ENCODE data around the gene MRPL10. TPM values are rescaled to one million over a fixed set of nuclear protein-coding genes. Genes with fewer than 3 reads are reported as not detected.

MRPL10 gene
- total RNA-seq, 4 donors from 2014 or later = 34.9 to 74.9 (median 55.0) TPM

DNA sequence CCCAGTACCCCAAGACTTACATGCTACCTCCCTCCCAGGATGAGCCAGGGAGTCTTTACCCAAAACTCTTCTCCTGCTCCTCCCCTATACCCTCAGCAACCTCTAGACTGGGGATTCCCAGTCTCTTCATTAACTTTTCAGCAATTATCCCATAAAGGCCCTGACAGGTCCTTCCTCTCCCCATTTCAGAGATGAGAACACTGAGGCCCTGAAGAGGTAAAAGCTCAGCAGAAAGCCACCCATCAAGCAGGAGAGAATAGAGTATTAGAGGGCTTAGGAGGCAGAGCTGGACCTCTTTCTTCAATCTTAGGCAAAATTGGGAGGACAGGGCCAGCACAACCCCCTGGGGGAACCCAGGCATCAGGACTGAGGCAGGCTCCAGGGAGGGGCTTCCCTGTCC, 25.5 kb upstream of the MRPL10 start:
- TF ChIP-seq EP300 (IDR thresholded peaks at IDR 0.05) (no peak), POLR2AphosphoS5 (IDR thresholded peaks at IDR 0.05) (no peak), POLR2A (IDR thresholded peaks at IDR 0.05) (no peak)
- TF ChIP-seq, protein P1, sequence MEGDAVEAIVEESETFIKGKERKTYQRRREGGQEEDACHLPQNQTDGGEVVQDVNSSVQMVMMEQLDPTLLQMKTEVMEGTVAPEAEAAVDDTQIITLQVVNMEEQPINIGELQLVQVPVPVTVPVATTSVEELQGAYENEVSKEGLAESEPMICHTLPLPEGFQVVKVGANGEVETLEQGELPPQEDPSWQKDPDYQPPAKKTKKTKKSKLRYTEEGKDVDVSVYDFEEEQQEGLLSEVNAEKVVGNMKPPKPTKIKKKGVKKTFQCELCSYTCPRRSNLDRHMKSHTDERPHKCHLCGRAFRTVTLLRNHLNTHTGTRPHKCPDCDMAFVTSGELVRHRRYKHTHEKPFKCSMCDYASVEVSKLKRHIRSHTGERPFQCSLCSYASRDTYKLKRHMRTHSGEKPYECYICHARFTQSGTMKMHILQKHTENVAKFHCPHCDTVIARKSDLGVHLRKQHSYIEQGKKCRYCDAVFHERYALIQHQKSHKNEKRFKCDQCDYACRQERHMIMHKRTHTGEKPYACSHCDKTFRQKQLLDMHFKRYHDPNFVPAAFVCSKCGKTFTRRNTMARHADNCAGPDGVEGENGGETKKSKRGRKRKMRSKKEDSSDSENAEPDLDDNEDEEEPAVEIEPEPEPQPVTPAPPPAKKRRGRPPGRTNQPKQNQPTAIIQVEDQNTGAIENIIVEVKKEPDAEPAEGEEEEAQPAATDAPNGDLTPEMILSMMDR (IDR thresholded peaks at IDR 0.05) = no peak
- H3K27me3 ChIP-seq = peaks cover 99% of the 10 kb centered on the region
- H3K9me3 ChIP-seq = no peaks in the 10 kb centered on the region
- H3K4me3 ChIP-seq = no peak overlapping the region
- H3K36me3 ChIP-seq = no peaks in the 10 kb centered on the region
- H3K4me1 ChIP-seq = peaks cover 0 to 7% (median 0%) of the 10 kb centered on the region in 3 donors
- no peak for ATAC-seq
- H3K27ac ChIP-seq = no peak overlapping the region

DNA sequence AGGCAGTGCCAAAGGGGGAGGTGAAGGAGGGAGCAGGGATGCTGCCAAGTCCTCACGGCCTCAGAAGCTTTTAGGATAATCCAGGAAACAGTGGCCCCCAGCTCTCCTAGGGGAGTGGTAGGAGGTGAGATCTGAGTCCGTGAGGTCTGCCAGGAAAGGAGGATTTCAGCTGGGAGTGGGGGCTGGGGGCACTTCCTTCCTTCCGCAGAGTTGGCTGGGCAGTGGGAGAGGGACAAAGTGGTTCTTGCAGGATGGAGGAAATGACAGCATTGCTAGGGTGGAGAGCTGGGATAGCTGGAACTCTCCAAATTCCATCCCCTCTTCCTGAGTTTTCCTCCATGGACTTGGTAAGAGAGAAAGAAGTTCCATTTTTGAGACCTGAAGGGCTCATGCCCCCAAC, 24.4 kb upstream of the MRPL10 start:
- WGBS, 2 donors (ENCODE audit: low coverage in 1 of 2) = 5% methylated on average over 3 of the region's 3 CpGs; no CpG with 5 or more reads in 1 of the 2 donors
- H3K27me3 ChIP-seq = peaks cover 99% of the 10 kb centered on the region

DNA sequence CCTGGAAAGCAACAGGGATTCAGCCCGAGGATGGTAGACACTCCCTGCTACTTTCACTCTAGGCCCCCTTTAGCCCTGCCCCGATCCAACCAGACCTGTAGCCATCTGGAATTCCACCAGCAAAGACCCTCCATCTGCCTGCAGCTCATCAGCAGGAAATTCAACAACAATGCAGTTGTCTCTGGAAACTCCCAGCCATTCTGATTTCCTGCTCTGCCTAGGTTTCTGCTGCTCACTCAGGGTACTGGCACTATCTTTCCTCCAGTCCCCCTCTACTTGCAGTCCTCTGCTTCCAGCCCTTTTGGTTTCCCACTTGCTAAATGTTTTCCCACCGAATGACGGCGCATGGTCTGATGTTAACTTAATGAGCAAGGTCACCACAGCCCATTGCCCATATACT, 22.3 kb upstream of the MRPL10 start:
- TF ChIP-seq POLR2A (IDR thresholded peaks at IDR 0.05) = no peak
- no peak for TF ChIP-seq POLR2AphosphoS5 (IDR thresholded peaks at IDR 0.05)
- Histone ChIP-seq H3K9me3 (no peaks in the 10 kb centered on the region), H3K27ac (no peak overlapping the region), H3K4me3 (no peak overlapping the region), H3K36me3 (no peaks in the 10 kb centered on the region), H3K27me3 (peaks cover 99% of the 10 kb centered on the region), H3K4me1 (peaks cover 0 to 22% (median 9%) of the 10 kb centered on the region in 3 donors)
- 28 to 30% methylated on average over 2 to 5 of the region's 5 CpGs for WGBS, 2 donors (ENCODE audit: low coverage in 1 of 2)
- ATAC-seq = no peak

More for the DNA sequence above, 24.4 kb upstream of the MRPL10 start:
- no peak overlapping the region for H3K27ac ChIP-seq
- no peaks in the 10 kb centered on the region for H3K36me3 ChIP-seq
- ATAC-seq = no peak
- TF ChIP-seq POLR2A (IDR thresholded peaks at IDR 0.05) (no peak), POLR2AphosphoS5 (IDR thresholded peaks at IDR 0.05) (no peak), EP300 (IDR thresholded peaks at IDR 0.05) (no peak)
- TF ChIP-seq, protein P1 (IDR thresholded peaks at IDR 0.05) = no peak
- H3K9me3 ChIP-seq = no peaks in the 10 kb centered on the region
- H3K4me1 ChIP-seq = peaks cover 0 to 18% (median 7%) of the 10 kb centered on the region in 3 donors
- no peak overlapping the region for H3K4me3 ChIP-seq

DNA sequence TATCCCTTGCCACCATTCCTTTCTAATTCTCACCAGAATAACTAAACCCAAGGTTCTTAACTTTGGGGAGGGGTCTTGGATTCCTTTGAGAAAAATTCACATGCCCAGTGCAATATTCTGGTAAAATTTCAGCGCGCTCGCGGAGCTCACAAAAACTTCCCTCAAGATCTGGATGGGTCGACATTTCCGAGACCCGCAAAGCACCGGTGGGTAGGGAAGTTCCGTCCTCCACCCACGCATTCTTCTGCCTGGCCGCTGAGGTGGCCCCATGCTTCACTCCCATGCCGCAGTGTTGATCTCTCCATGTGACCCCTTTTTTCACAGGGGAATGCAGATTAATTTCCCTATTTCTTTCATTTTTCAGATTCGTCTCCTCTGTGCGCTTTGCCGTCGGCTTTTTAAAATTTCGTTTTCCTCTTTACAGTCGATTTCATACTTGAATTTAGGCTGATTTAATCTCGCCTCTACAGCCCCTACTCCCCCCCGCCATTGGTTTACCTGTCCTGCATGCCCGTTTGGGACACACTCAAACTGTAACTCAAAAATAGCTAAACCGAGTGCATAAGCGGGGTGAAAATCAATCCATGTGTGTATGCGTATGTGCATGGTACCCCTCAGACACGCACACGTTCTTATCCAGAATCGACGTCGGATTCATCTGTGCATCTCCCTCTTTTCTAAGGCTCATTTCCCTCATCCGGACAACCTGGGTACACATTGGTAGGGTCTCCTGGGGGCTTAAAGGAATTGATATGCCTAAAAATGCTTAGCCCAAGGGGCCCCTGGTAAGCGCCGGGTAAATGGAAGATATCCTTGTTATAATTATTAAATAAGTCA, 21.0 kb upstream of the MRPL10 start:
- peak; percentile 10 for TF ChIP-seq POLR2AphosphoS5 (IDR thresholded peaks at IDR 0.05)
- TF ChIP-seq, protein P1 (IDR thresholded peaks at IDR 0.05) = no peak
- ATAC-seq = no peak
- Histone ChIP-seq H3K27ac (no peak overlapping the region), H3K9me3 (no peaks in the 10 kb centered on the region), H3K36me3 (no peaks in the 10 kb centered on the region), H3K27me3 (peaks cover 100% of the 10 kb centered on the region), H3K4me1 (peaks cover 0 to 32% (median 9%) of the 10 kb centered on the region in 3 donors), H3K4me3 (no peak overlapping the region)
- WGBS, 2 donors (ENCODE audit: low coverage in 1 of 2) = 18 to 20% methylated on average over 31 to 32 of the region's 32 CpGs

DNA sequence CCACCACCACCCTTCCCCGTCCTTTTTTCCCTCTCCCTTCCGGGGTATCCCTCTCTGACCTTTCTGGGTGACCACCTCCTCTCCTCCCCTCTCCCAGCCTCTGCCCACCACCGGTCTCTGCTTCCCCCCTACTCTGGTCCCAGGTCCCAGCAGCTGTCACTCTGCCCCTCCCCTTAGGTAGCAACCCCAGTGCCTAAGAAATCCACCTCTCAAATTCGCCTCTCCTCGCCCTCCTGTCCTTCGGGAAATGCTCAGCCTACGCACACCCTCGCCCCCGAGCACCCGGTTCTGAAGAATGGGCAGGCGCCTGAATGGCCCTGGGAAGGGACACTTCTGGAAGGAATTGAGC, 20.4 kb upstream of the MRPL10 start:
- 9 to 47% methylated on average over 5 to 9 of the region's 11 CpGs for WGBS, 2 donors (ENCODE audit: low coverage in 1 of 2)
- TF ChIP-seq EP300 (IDR thresholded peaks at IDR 0.05) (no peak), POLR2A (IDR thresholded peaks at IDR 0.05) (no peak), POLR2AphosphoS5 (IDR thresholded peaks at IDR 0.05) (no peak)
- TF ChIP-seq, protein P1 (IDR thresholded peaks at IDR 0.05) = no peak
- Histone ChIP-seq H3K4me3 (no peak overlapping the region), H3K27ac (no peak overlapping the region), H3K36me3 (no peaks in the 10 kb centered on the region), H3K27me3 (peaks cover 100% of the 10 kb centered on the region), H3K9me3 (no peaks in the 10 kb centered on the region), H3K4me1 (peaks cover 0 to 37% (median 9%) of the 10 kb centered on the region in 3 donors)
- ATAC-seq = no peak

Data from gastroesophageal sphincter (tissue), 4 donors.